Keratinocyte (primary cell): ENCODE results near the gene ZBTB43.

Source experiments
- EZH2 ChIP-seq: IDR thresholded peaks from one replicate; pipeline ENCODE4 v1.6.1; 2012; ENCODE audit warnings: inconsistent platforms, mild to moderate bottlenecking, low read length, moderate library complexity
- TF ChIP-seq, protein P1 (sequence below), 3 experiments: IDR thresholded peaks in 1 of 3; conservative IDR thresholded peaks in 1 of 3; optimal IDR thresholded peaks in 1 of 3; 2 replicates in 2 of 3; 3 replicates in 1 of 3; pipeline versions ENCODE3 to v1.5.1; 2011; ENCODE audit warnings: low read length in 3 of 3, mild to moderate bottlenecking in 3 of 3, moderate library complexity in 2 of 3, control low read depth in 1 of 3, inconsistent platforms in 1 of 3; ENCODE audit not compliant: insufficient read depth in 2 of 3; ENCODE audit errors: extremely low read depth in 1 of 3

DNA sequence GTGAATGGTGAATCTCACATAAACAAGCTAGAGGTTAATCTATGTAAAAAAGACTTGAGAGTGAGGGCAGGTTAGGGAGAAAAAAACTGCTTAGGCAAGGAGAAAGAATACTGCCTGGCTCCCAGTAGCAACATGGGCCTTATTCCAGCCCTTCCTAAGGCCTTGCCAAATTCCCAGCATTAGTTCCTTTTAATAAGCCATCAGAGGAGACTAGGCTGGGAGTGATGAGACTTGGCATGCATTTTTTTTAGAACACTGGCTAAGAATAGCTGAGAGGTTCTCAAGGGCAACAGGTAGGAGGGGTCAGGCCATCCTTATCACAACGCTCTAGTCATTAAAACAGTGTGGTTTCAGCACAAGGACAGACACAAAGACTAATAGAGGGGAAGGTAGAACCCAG, 20.9 kb upstream of the ZBTB43 start:
- TF ChIP-seq, protein P1, sequence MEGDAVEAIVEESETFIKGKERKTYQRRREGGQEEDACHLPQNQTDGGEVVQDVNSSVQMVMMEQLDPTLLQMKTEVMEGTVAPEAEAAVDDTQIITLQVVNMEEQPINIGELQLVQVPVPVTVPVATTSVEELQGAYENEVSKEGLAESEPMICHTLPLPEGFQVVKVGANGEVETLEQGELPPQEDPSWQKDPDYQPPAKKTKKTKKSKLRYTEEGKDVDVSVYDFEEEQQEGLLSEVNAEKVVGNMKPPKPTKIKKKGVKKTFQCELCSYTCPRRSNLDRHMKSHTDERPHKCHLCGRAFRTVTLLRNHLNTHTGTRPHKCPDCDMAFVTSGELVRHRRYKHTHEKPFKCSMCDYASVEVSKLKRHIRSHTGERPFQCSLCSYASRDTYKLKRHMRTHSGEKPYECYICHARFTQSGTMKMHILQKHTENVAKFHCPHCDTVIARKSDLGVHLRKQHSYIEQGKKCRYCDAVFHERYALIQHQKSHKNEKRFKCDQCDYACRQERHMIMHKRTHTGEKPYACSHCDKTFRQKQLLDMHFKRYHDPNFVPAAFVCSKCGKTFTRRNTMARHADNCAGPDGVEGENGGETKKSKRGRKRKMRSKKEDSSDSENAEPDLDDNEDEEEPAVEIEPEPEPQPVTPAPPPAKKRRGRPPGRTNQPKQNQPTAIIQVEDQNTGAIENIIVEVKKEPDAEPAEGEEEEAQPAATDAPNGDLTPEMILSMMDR (optimal IDR thresholded peaks at IDR 0.05 in 1 of 3, IDR thresholded peaks at IDR 0.05 in 1 of 3, conservative IDR thresholded peaks at IDR 0.05 in 1 of 3; ENCODE audit: extremely low read depth in 1 of 3, insufficient read depth in 2 of 3, low read length in 3 of 3): no peak
- no peak for TF ChIP-seq EZH2
